Spinal cord (tissue), 10 donors: ENCODE results near the gene CETN1. TPM values are rescaled to one million over a fixed set of nuclear protein-coding genes. Genes with fewer than 3 reads are reported as not detected.

Source experiments
- DNase-seq, 6 donors: peaks; one replicate each; pipeline versions ENCODE4 v3.0.0 to v3.0.0-alpha.2; 2013 to 2015; ENCODE audit warnings: low spot score in 6 of 6, low read depth in 4 of 6
- H3K27ac ChIP-seq: one replicate; pipeline ENCODE4 v1.5.1; 2013; ENCODE audit warnings: low read depth, low read length, control low read depth
- H3K27me3 ChIP-seq: one replicate; pipeline ENCODE4 v1.6.1; 2013; ENCODE audit warnings: low read length; ENCODE audit not compliant: control insufficient read depth, insufficient read depth
- H3K36me3 ChIP-seq: one replicate; pipeline ENCODE4 v1.6.1; 2013; ENCODE audit warnings: low read length; ENCODE audit not compliant: control insufficient read depth, insufficient read depth
- H3K4me1 ChIP-seq: one replicate; pipeline ENCODE4 v1.6.1; 2013; ENCODE audit warnings: low read length; ENCODE audit not compliant: control insufficient read depth, insufficient read depth
- H3K4me3 ChIP-seq: one replicate; pipeline ENCODE4 v1.5.1; 2013; ENCODE audit warnings: low read depth, low read length, control low read depth
- H3K9me3 ChIP-seq: one replicate; pipeline ENCODE4 v1.6.1; 2013; ENCODE audit warnings: low read length; ENCODE audit not compliant: control insufficient read depth, insufficient read depth
- WGBS: methylation state at CpG from one replicate; pipeline ENCODE4 v1.1.5; 2013; ENCODE audit warnings: missing lambda C conversion rate; ENCODE audit not compliant: insufficient coverage; 5-methylcytosine and 5-hydroxymethylcytosine counted together
- polyA plus RNA-seq, 2 donors: library from polyadenylated mRNA; unstranded; fragments of 120-200 nt; gene quantifications; one replicate each; pipeline ENCODE4 v1.2.1, GENCODE V29; 2013; ENCODE audit not compliant: insufficient read length in 2 of 2
- total RNA-seq, 2 donors: library from RNA; depleted of rRNA in 1 of 2; stranded (reverse); fragments of 120-200 nt in 1 of 2; fragments of >200 nt in 1 of 2; gene quantifications; one replicate each; pipeline versions ENCODE4 v1.2.3 to v1.2.4, GENCODE V29; 2013 to 2014
- donor health status: healthy.

CETN1 gene
- total and polyA plus RNA-seq, 4 donors = not detected

- H3K36me3 ChIP-seq = no peaks in the 10 kb centered on the region
- peak in 1 of 6 donors; percentile 42 for DNase-seq
- H3K9me3 ChIP-seq = no peaks in the 10 kb centered on the region
- H3K4me3 ChIP-seq = no peak overlapping the region
- no peaks in the 10 kb centered on the region for H3K4me1 ChIP-seq
- WGBS = 74% methylated on average over 13 of the region's 13 CpGs
- no peaks in the 10 kb centered on the region for H3K27me3 ChIP-seq
- H3K27ac ChIP-seq = no peak overlapping the region
These were observed 37.9 kb downstream of the CETN1 start for GRCh38 chr18:617970-618504.

- Histone ChIP-seq H3K4me1 (no peaks in the 10 kb centered on the region), H3K36me3 (no peaks in the 10 kb centered on the region), H3K9me3 (no peaks in the 10 kb centered on the region), H3K27ac (no peak overlapping the region), H3K27me3 (no peaks in the 10 kb centered on the region), H3K4me3 (no peak overlapping the region)
- DNase-seq = no peak
- WGBS = 86% methylated on average over 2 of the region's 5 CpGs
These were observed 38.4 kb downstream of the CETN1 start for GRCh38 chr18:618618-619017.

- Histone ChIP-seq H3K9me3 (no peaks in the 10 kb centered on the region), H3K4me1 (no peaks in the 10 kb centered on the region), H3K27me3 (no peaks in the 10 kb centered on the region), H3K4me3 (no peak overlapping the region), H3K36me3 (no peaks in the 10 kb centered on the region), H3K27ac (no peak overlapping the region)
- peak in 1 of 6 donors; percentile 67 for DNase-seq
- 34% methylated on average over 4 of the region's 7 CpGs for WGBS
These were observed 41.3 kb downstream of the CETN1 start for GRCh38 chr18:621291-622043.

GRCh38 chr18:622289-622688 is 42.1 kb downstream of the CETN1 start:
- Histone ChIP-seq H3K36me3 (no peaks in the 10 kb centered on the region), H3K27ac (no peak overlapping the region), H3K4me3 (no peak overlapping the region), H3K9me3 (no peaks in the 10 kb centered on the region), H3K27me3 (no peaks in the 10 kb centered on the region), H3K4me1 (no peaks in the 10 kb centered on the region)
- no peak for DNase-seq
- 71% methylated on average over 2 of the region's 6 CpGs for WGBS

GRCh38 chr18:623761-624620 is 43.8 kb downstream of the CETN1 start:
- H3K27me3 ChIP-seq = no peaks in the 10 kb centered on the region
- 84% methylated on average over 5 of the region's 11 CpGs for WGBS
- peak in 5 of 6 donors; percentile 44 to 90 (median 53) for DNase-seq

GRCh38 chr18:627231-627630 is 47.1 kb downstream of the CETN1 start:
- Histone ChIP-seq H3K9me3 (no peaks in the 10 kb centered on the region), H3K36me3 (peaks cover 2% of the 10 kb centered on the region), H3K4me3 (no peak overlapping the region), H3K27me3 (no peaks in the 10 kb centered on the region), H3K27ac (no peak overlapping the region), H3K4me1 (no peaks in the 10 kb centered on the region)
- WGBS = 86% methylated on average over 1 of the region's 2 CpGs
- DNase-seq = no peak

More at GRCh38 chr18:623761-624620, 43.8 kb downstream of the CETN1 start:
- H3K9me3 ChIP-seq = no peaks in the 10 kb centered on the region
- H3K27ac ChIP-seq = no peak overlapping the region
- H3K4me3 ChIP-seq = no peak overlapping the region
- no peaks in the 10 kb centered on the region for H3K4me1 ChIP-seq
- peaks cover 2% of the 10 kb centered on the region for H3K36me3 ChIP-seq

- 95% methylated on average over 4 of the region's 6 CpGs for WGBS
- Histone ChIP-seq H3K36me3 (peaks cover 2% of the 10 kb centered on the region), H3K9me3 (no peaks in the 10 kb centered on the region), H3K27ac (no peak overlapping the region), H3K4me3 (no peak overlapping the region), H3K4me1 (no peaks in the 10 kb centered on the region), H3K27me3 (no peaks in the 10 kb centered on the region)
- DNase-seq = no peak
These were observed 49.3 kb downstream of the CETN1 start for GRCh38 chr18:629269-630150.

- no peaks in the 10 kb centered on the region for H3K4me1 ChIP-seq
- H3K36me3 ChIP-seq = peaks cover 2% of the 10 kb centered on the region
- H3K27ac ChIP-seq = no peak overlapping the region
- no peak for DNase-seq
- H3K4me3 ChIP-seq = no peak overlapping the region
- no peaks in the 10 kb centered on the region for H3K9me3 ChIP-seq
- H3K27me3 ChIP-seq = no peaks in the 10 kb centered on the region
These were observed 51.4 kb downstream of the CETN1 start for GRCh38 chr18:631560-631959.
